Breast epithelium (tissue), 4 donors: ENCODE results near the gene LPCAT3. TPM values are rescaled to one million over a fixed set of nuclear protein-coding genes. Genes with fewer than 3 reads are reported as not detected.
A peak's percentile ranks its signal among the peaks of the same experiment; 100 is the strongest.

Source experiments
- DNase-seq, 2 donors: peaks; one replicate each; pipeline ENCODE4 v3.0.0-alpha.2; 2019; ENCODE audit warnings: low spot score in 2 of 2
- H3K27ac ChIP-seq, 2 donors: fragments of 200-600 bp; sonication (generic) in 1 of 2; one replicate each; pipeline ENCODE4 v1.5.1; 2016 to 2019; ENCODE audit warnings: mild to moderate bottlenecking in 1 of 2
- H3K27me3 ChIP-seq, 2 donors: fragments of 200-600 bp; sonication (generic) in 1 of 2; one replicate each; pipeline versions ENCODE4 v1.5.1 to v1.6.0; 2017 to 2019; ENCODE audit warnings: control low read depth in 1 of 2, mild to moderate bottlenecking in 1 of 2
- H3K36me3 ChIP-seq: fragments of 200-600 bp; one replicate; pipeline ENCODE4 v1.5.1; 2019
- H3K4me1 ChIP-seq, 2 donors: fragments of 200-600 bp; sonication (generic); one replicate each; pipeline ENCODE4 v1.5.1; 2016 to 2019; ENCODE audit warnings: control low read depth in 1 of 2
- H3K4me3 ChIP-seq, 3 donors: fragments of 200-600 bp; sonication (generic); 1 replicate in 2 of 3; 2 replicates in 1 of 3; pipeline ENCODE4 v1.5.1; 2016 to 2019; ENCODE audit warnings: mild to moderate bottlenecking in 3 of 3, moderate library complexity in 2 of 3
- H3K9me3 ChIP-seq, 2 donors: fragments of 200-600 bp; sonication (generic) in 1 of 2; one replicate each; pipeline ENCODE4 v1.5.1; 2016 to 2019; ENCODE audit warnings: control low read depth in 1 of 2
- CTCF ChIP-seq, 3 donors: fragments of 450-650 bp; IDR thresholded peaks; one replicate each; pipeline ENCODE4 v1.5.1; 2016 to 2017; ENCODE audit warnings: antibody characterized with exemption in 3 of 3, mild to moderate bottlenecking in 3 of 3, moderate library complexity in 3 of 3
- POLR2A ChIP-seq: fragments of 450-650 bp; IDR thresholded peaks from one replicate; pipeline ENCODE4 v1.6.1; 2016; ENCODE audit warnings: antibody characterized with exemption, mild to moderate bottlenecking, moderate library complexity
- POLR2AphosphoS5 ChIP-seq, 3 donors: sonication (generic); formaldehyde crosslinking; IDR thresholded peaks; one replicate each; pipeline ENCODE4 v1.6.1; 2017; ENCODE audit warnings: antibody characterized with exemption in 3 of 3
- intact Hi-C: fragments of 100-400 bp; cut with DNase I; formaldehyde crosslinking; loops from one replicate; pipeline ENCODE4 v1.15.1; 2023; ENCODE audit warnings: low total_unique reads
- total RNA-seq, 3 donors: library from RNA; depleted of rRNA; stranded (reverse); fragments of >200 nt; gene quantifications; one replicate each; pipeline ENCODE4 v1.1.0, GENCODE V29; 2016

Gene LPCAT3
- total RNA-seq, 3 donors from 2014 or later: 28.3 to 67.5 (median 63.7) TPM

GRCh38 chr12:6959058-6959804, 59.0 kb downstream of the LPCAT3 start:
- Histone ChIP-seq H3K27ac (peak overlapping the region; percentile 65 to 98), H3K36me3 (no peaks in the 10 kb centered on the region), H3K9me3 (no peaks in the 10 kb centered on the region), H3K4me3 (no peak overlapping the region), H3K27me3 (no peaks in the 10 kb centered on the region), H3K4me1 (peaks cover 4 to 10% of the 10 kb centered on the region in 2 donors)
- DNase-seq: no peak
- intact Hi-C loops: no loop called here
- no peak for TF ChIP-seq POLR2A
- TF ChIP-seq CTCF (IDR thresholded peaks at IDR 0.05): no peak
- no peak for TF ChIP-seq POLR2AphosphoS5 (IDR thresholded peaks at IDR 0.05)

- intact Hi-C loops: no loop called here
- Histone ChIP-seq H3K4me3 (no peak overlapping the region), H3K27ac (peak overlapping the region; percentile 65 to 98), H3K4me1 (peaks cover 4 to 6% of the 10 kb centered on the region in 2 donors), H3K27me3 (no peaks in the 10 kb centered on the region), H3K36me3 (no peaks in the 10 kb centered on the region), H3K9me3 (no peaks in the 10 kb centered on the region)
- TF ChIP-seq POLR2A (no peak), POLR2AphosphoS5 (IDR thresholded peaks at IDR 0.05) (no peak), CTCF (IDR thresholded peaks at IDR 0.05) (no peak)
- no peak for DNase-seq
Measured at GRCh38 chr12:6958609-6959057, 59.6 kb downstream of the LPCAT3 start.

GRCh38 chr12:6957741-6958608, 60.3 kb downstream of the LPCAT3 start:
- H3K36me3 ChIP-seq: no peaks in the 10 kb centered on the region
- no peak for DNase-seq
- H3K4me1 ChIP-seq: peaks cover 4 to 6% of the 10 kb centered on the region in 2 donors
- TF ChIP-seq CTCF (IDR thresholded peaks at IDR 0.05) (no peak), POLR2AphosphoS5 (IDR thresholded peaks at IDR 0.05) (no peak), POLR2A (no peak)
- no peaks in the 10 kb centered on the region for H3K9me3 ChIP-seq
- H3K27ac ChIP-seq: peak overlapping the region; percentile 65 to 98
- intact Hi-C loops: no loop called here
- no peak overlapping the region for H3K4me3 ChIP-seq
- no peaks in the 10 kb centered on the region for H3K27me3 ChIP-seq

- no peaks in the 10 kb centered on the region for H3K9me3 ChIP-seq
- H3K4me1 ChIP-seq: peaks cover 2 to 6% of the 10 kb centered on the region in 2 donors
- TF ChIP-seq POLR2AphosphoS5 (IDR thresholded peaks at IDR 0.05) (no peak), POLR2A (no peak), CTCF (IDR thresholded peaks at IDR 0.05) (no peak)
- H3K4me3 ChIP-seq: no peak overlapping the region
- no peak overlapping the region for H3K27ac ChIP-seq
- no peaks in the 10 kb centered on the region for H3K36me3 ChIP-seq
- no peak for DNase-seq
- intact Hi-C loops: no loop called here
- no peaks in the 10 kb centered on the region for H3K27me3 ChIP-seq
Measured at GRCh38 chr12:6957151-6957701, 61.0 kb downstream of the LPCAT3 start.
